ENCODE results near the gene INPP5K.
A peak's percentile ranks its signal among the peaks of the same experiment; 100 is the strongest.
"Not testable (repeated sequence)": the region's sequence is repeated elsewhere in the genome, so short reads cannot be mapped to it uniquely, and the experiment has no call there.

INPP5K gene

GRCh38 chr17:1516388-1517161 lies at the start of gene INPP5K:
INPP5K (minus strand) TSS chr17:1516612; CDS start chr17:1516499, 113 bp downstream.
- DNase-seq: peak; percentile 98 to 99

GRCh38 chr17:1565877-1566276 lies 49.5 kb upstream of the INPP5K start:
- no peak for DNase-seq

GRCh38 chr17:1563786-1564613 lies 47.6 kb upstream of the INPP5K start:
- peak; percentile 47 to 51 for DNase-seq

GRCh38 chr17:1563471-1563785 lies 47.0 kb upstream of the INPP5K start:
- not testable (repeated sequence) for DNase-seq

GRCh38 chr17:1562176-1562643 lies 45.8 kb upstream of the INPP5K start:
- DNase-seq: peak in 1 of 2 experiments; percentile 69

GRCh38 chr17:1561420-1562175 lies 45.2 kb upstream of the INPP5K start:
- DNase-seq: peak in 1 of 2 experiments; percentile 33

GRCh38 chr17:1560858-1561355 lies 44.5 kb upstream of the INPP5K start:
- no peak for DNase-seq

GRCh38 chr17:1560101-1560857 lies 43.9 kb upstream of the INPP5K start:
- DNase-seq: no peak

GRCh38 chr17:1559047-1560043 lies 42.9 kb upstream of the INPP5K start:
- DNase-seq: no peak

GRCh38 chr17:1558401-1558800 lies 42.0 kb upstream of the INPP5K start:
- no peak for DNase-seq

GRCh38 chr17:1557355-1558095 lies 41.1 kb upstream of the INPP5K start:
- DNase-seq: no peak

- no peak for DNase-seq
These were observed 39.4 kb upstream of the INPP5K start for GRCh38 chr17:1555651-1556471.

GRCh38 chr17:1554751-1555540 lies 38.5 kb upstream of the INPP5K start:
- no peak for DNase-seq

GRCh38 chr17:1553354-1554266 lies 37.2 kb upstream of the INPP5K start:
- DNase-seq: no peak

- DNase-seq: no peak
These were observed 36.5 kb upstream of the INPP5K start for GRCh38 chr17:1552932-1553331.

- DNase-seq: no peak
These were observed 35.3 kb upstream of the INPP5K start for GRCh38 chr17:1551741-1552140.

- no peak for DNase-seq
These were observed 31.6 kb upstream of the INPP5K start for GRCh38 chr17:1548032-1548431.

All from SHP77 (cell line).